Fibroblast of the aortic adventitia (primary cell): Measurements from ENCODE around the gene MYH9. TPM values are rescaled to one million over a fixed set of nuclear protein-coding genes. Genes with fewer than 3 reads are reported as not detected.

Experiments used
- DNase-seq: peaks from one replicate; pipeline ENCODE4 v3.0.0-alpha.2; 2010; ENCODE audit warnings: low read depth
- H3K4me3 ChIP-seq: 2 replicates; pipeline ENCODE4 v1.5.1; 2011; ENCODE audit warnings: low read depth, mild to moderate bottlenecking, control low read depth, low read length, moderate library complexity
- CTCF ChIP-seq: IDR thresholded peaks from 2 replicates; pipeline ENCODE4 v1.5.1; 2011; ENCODE audit warnings: mild to moderate bottlenecking, low read length, control low read depth, inconsistent platforms; ENCODE audit not compliant: insufficient read depth
- total RNA-seq: library from RNA; depleted of rRNA; stranded (reverse); fragments of >200 nt; gene quantifications from 2 replicates; pipeline ENCODE4 v1.2.3, GENCODE V29; 2012; ENCODE audit warnings: low replicate concordance

MYH9 gene
- total RNA-seq, result 339 and 386 TPM in 2 replicates

DNA sequence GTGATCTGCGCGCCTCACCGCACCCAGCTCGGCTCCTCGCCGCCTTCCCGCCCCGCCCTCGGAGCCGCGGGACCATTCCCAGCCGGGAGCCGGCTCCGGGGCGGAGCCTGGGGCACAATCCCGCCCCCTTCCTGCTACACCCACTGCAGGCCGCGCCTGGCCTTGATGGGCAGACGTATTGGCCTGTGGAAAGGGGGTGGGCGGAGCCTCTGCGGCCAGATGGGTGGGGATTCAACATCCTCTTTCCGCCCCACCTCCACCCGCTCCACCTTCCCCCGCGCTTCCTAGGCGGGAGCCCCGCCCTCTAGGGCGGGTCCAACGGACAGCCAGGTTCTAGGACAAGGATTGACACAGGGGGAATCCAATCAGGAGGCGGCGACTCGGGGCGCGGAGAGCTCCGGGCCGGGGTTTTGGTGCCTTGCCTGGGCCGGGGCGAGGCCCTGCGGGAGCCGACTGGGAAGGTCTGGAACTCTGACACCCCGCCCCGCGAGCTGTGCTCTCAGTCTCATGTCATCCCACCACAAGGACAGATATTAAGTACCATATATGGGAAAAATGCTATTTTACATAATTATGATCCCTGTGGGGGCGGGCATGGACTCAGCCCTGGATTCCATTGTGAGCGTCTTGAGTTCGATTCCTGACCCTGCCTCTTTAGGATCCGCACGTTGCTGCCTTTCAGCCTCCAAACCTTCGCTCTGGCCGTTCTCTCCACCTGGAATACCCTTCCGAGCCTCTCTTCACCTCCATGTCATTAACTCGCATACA lies at the start of gene MYH9:
TSS of gene MYH9 (minus strand) at position 9 of the 768 bp plus-strand sequence. CDS start 38,731 bp downstream, outside the sequence.
- no peak for TF ChIP-seq CTCF
- peak; percentile 99 for DNase-seq
- H3K4me3 ChIP-seq, result peak within 1 kb of the TSS; percentile 86

- no peak for TF ChIP-seq CTCF
- DNase-seq, result no peak
- no peak overlapping the region for H3K4me3 ChIP-seq
Observed at GRCh38 chr22:36435516-36436415, 48.0 kb upstream of the MYH9 start.

DNA sequence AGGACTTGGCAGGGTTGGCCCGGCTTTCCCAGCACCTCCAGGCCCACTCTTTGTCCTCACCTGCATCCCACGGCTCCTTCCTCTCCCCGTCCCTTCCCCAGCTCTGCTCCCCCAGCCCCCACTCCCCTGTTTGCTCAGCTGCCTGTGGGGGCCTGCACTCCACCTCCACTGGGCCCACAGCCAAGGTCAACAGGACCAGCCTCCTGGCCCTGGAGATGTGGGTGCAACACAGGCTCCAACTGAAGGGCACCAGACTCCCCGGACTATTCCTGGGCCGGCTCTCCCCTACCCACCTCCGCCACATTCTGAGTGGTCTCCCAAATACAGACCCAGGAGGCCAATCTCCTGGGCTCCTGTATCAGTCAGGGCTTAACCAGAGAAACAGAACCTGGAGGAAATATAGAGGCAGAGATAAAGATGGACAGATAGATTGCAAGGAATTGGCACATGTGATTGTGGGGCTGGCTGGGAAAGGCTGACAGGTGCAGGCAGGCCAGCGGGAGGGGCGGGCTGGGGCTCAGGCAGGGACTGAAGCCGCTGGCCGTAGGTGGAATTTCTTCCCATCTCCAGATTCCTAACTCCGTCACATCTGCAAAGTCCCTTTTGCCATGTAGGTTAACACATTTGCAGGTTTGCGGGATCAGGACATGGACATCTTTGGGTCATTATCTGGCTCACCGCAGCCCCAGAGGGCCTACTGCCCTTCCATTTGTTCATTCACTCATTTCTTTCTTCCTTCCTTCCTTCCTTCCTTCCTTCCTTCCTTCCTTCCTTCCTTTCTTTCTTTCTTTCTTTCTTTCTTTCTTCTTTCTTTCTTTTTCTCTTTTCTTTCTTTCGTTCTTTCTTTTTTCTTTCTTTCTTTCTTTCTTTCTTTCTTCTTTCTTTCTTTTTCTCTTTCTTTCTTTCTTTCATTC lies 45.8 kb upstream of the MYH9 start:
- DNase-seq, result no peak
- H3K4me3 ChIP-seq, result no peak overlapping the region
- TF ChIP-seq CTCF, result no peak

DNA sequence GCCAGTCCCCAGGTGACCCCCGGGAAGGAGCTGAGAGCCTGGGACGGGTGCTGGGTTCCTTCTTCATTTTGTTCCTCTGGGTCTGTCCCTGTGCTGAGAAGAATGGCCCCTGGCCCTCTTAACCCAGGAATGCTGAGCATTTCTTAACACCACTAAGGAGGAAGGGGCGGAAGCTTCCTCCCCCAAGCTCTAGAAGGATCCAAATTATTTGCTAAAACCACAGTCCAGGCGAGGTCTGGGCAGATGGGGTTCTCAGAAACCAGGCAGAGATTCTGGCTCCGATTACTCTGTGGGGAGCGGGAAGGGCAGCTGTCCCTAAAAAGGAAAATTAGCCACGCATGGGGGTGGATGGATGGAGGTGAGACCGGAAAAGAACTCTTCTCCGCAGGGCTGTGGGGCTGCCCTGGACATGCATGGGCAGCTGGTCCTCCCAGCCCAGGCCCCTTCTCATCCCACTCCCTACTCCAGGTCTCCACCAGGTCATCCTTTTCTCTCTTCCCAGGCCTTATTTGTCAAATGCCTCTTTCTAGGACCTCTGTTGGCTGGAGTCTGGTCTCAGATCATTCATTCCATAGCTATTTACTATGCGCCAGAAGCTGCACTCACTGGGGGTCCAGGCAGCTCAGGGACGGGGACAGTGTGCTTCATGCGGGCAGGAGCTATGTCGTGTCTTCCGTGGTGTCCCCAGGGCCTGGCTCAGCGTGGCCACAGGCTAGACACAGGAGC lies 45.0 kb upstream of the MYH9 start:
- DNase-seq, result no peak
- TF ChIP-seq CTCF, result no peak
- H3K4me3 ChIP-seq, result no peak overlapping the region

- TF ChIP-seq CTCF, result no peak
Observed at GRCh38 chr22:36431977-36432376, 44.2 kb upstream of the MYH9 start.

More at GRCh38 chr22:36431977-36432376, 44.2 kb upstream of the MYH9 start:
- DNase-seq, result no peak
- H3K4me3 ChIP-seq, result no peak overlapping the region
